Measurements from ENCODE around the gene LONP2.

Gene LONP2

GRCh38 chr16:48392407-48392806 lies 148.3 kb downstream of the LONP2 start:
- TF ChIP-seq EZH2 (optimal IDR thresholded peaks at IDR 0.05; ENCODE audit: low read depth, low read length) (no peak), CTCF (IDR thresholded peaks at IDR 0.05; ENCODE audit: low read length) (no peak), EZH2phosphoT487 (IDR thresholded peaks at IDR 0.05; ENCODE audit: low read length) (no peak)
- Histone ChIP-seq H2AFZ (ENCODE audit: low read length) (no peak overlapping the region), H3K79me2 (ENCODE audit: low read length) (no peaks in the 10 kb centered on the region), H3F3A (ENCODE audit: insufficient read depth, low read length) (no peaks in the 10 kb centered on the region), H3K36me3 (replicated peaks; ENCODE audit: insufficient read depth, low read length) (no peaks in the 10 kb centered on the region), H3K9me2 (replicated peaks; ENCODE audit: insufficient read depth, low read length) (no peaks in the 10 kb centered on the region), H3K4me1 (ENCODE audit: low read length) (no peaks in the 10 kb centered on the region), H4K20me1 (ENCODE audit: insufficient read depth, low read length) (no peaks in the 10 kb centered on the region), H3K9ac (ENCODE audit: low read length) (no peak overlapping the region), H3K27ac (ENCODE audit: low read length) (no peak overlapping the region), H3K4me3 (ENCODE audit: low read length) (no peak overlapping the region), H3K9me3 (replicated peaks; ENCODE audit: insufficient read depth, low read length) (no peaks in the 10 kb centered on the region), H3K27me3 (replicated peaks; ENCODE audit: insufficient read depth, low read length) (no peaks in the 10 kb centered on the region), H3K4me2 (ENCODE audit: low read depth, low read length) (no peak overlapping the region)
- DNase-seq: no peak

- TF ChIP-seq EZH2phosphoT487 (IDR thresholded peaks at IDR 0.05; ENCODE audit: low read length) (no peak), CTCF (IDR thresholded peaks at IDR 0.05; ENCODE audit: low read length) (no peak), EZH2 (optimal IDR thresholded peaks at IDR 0.05; ENCODE audit: low read depth, low read length) (no peak)
- H3K9me2 ChIP-seq (replicated peaks; ENCODE audit: insufficient read depth, low read length): no peaks in the 10 kb centered on the region
- H3K27ac ChIP-seq (ENCODE audit: low read length): no peak overlapping the region
- H4K20me1 ChIP-seq (ENCODE audit: insufficient read depth, low read length): no peaks in the 10 kb centered on the region
- DNase-seq: no peak
- H3K9me3 ChIP-seq (replicated peaks; ENCODE audit: insufficient read depth, low read length): no peaks in the 10 kb centered on the region
- no peaks in the 10 kb centered on the region for H3F3A ChIP-seq (ENCODE audit: insufficient read depth, low read length)
- no peak overlapping the region for H2AFZ ChIP-seq (ENCODE audit: low read length)
- no peak overlapping the region for H3K4me2 ChIP-seq (ENCODE audit: low read depth, low read length)
- no peaks in the 10 kb centered on the region for H3K79me2 ChIP-seq (ENCODE audit: low read length)
- no peaks in the 10 kb centered on the region for H3K4me1 ChIP-seq (ENCODE audit: low read length)
- no peak overlapping the region for H3K9ac ChIP-seq (ENCODE audit: low read length)
- H3K36me3 ChIP-seq (replicated peaks; ENCODE audit: insufficient read depth, low read length): no peaks in the 10 kb centered on the region
- no peak overlapping the region for H3K4me3 ChIP-seq (ENCODE audit: low read length)
- H3K27me3 ChIP-seq (replicated peaks; ENCODE audit: insufficient read depth, low read length): no peaks in the 10 kb centered on the region
Measured at GRCh38 chr16:48393485-48394354, 149.6 kb downstream of the LONP2 start.

- Histone ChIP-seq H3K9me3 (replicated peaks; ENCODE audit: insufficient read depth, low read length) (no peaks in the 10 kb centered on the region), H3K27me3 (replicated peaks; ENCODE audit: insufficient read depth, low read length) (no peaks in the 10 kb centered on the region), H4K20me1 (ENCODE audit: insufficient read depth, low read length) (no peaks in the 10 kb centered on the region), H3K9ac (ENCODE audit: low read length) (no peak overlapping the region), H3K36me3 (replicated peaks; ENCODE audit: insufficient read depth, low read length) (no peaks in the 10 kb centered on the region), H3K27ac (ENCODE audit: low read length) (no peak overlapping the region), H3K4me1 (ENCODE audit: low read length) (no peaks in the 10 kb centered on the region), H3K4me2 (ENCODE audit: low read depth, low read length) (no peak overlapping the region), H3F3A (ENCODE audit: insufficient read depth, low read length) (no peaks in the 10 kb centered on the region), H3K79me2 (ENCODE audit: low read length) (no peaks in the 10 kb centered on the region), H3K9me2 (replicated peaks; ENCODE audit: insufficient read depth, low read length) (no peaks in the 10 kb centered on the region), H2AFZ (ENCODE audit: low read length) (no peak overlapping the region), H3K4me3 (ENCODE audit: low read length) (no peak overlapping the region)
- DNase-seq: no peak
- no peak for TF ChIP-seq CTCF (IDR thresholded peaks at IDR 0.05; ENCODE audit: low read length)
- no peak for TF ChIP-seq EZH2 (optimal IDR thresholded peaks at IDR 0.05; ENCODE audit: low read depth, low read length)
- TF ChIP-seq EZH2phosphoT487 (IDR thresholded peaks at IDR 0.05; ENCODE audit: low read length): no peak
Measured at GRCh38 chr16:48394355-48394703, 150.2 kb downstream of the LONP2 start.
